ENCODE measurements around the gene DNAJB8. TPM values are rescaled to one million over a fixed set of nuclear protein-coding genes. Genes with fewer than 3 reads are reported as not detected.

DNAJB8 gene
- total RNA-seq, 1 experiment from 2014 or later, result not detected

- no peaks in the 10 kb centered on the region for H3K9me3 Mint-ChIP-seq (ENCODE audit: unreplicated experiment)
- POLR2A ChIA-PET, result interaction anchor here (0.7 kb wide), 1 partner anchor 666 kb away, joined by 3 read pairs; no protein-coding TSS in a partner anchor
- DNase-seq (ENCODE audit: unreplicated experiment), result no peak
- no peak overlapping the region for H3K4me3 Mint-ChIP-seq (ENCODE audit: unreplicated experiment)
- CTCF ChIA-PET, result interaction anchor here (0.7 kb wide), 1 partner anchor 1263 kb away, joined by 3 read pairs; no protein-coding TSS in a partner anchor
- no peaks in the 10 kb centered on the region for H3K36me3 Mint-ChIP-seq (ENCODE audit: insufficient read depth, unreplicated experiment)
- peaks cover 4% of the 10 kb centered on the region for H3K4me1 Mint-ChIP-seq (ENCODE audit: insufficient read depth, unreplicated experiment)
- intact Hi-C loops (cut with micrococcal nuclease), result no loop called here
- no peak overlapping the region for H3K27ac Mint-ChIP-seq (ENCODE audit: low read depth, unreplicated experiment)
- H3K27me3 Mint-ChIP-seq (ENCODE audit: insufficient read depth, unreplicated experiment), result peaks cover 20% of the 10 kb centered on the region
- no TSS peak for BruUV-seq (replicated peaks)
- no peak for TF ChIP-seq CTCF (IDR thresholded peaks at IDR 0.05; ENCODE audit: unreplicated experiment)
Observed at GRCh38 chr3:128483657-128484403, 17.1 kb upstream of the DNAJB8 start.

GRCh38 chr3:128482666-128483656 is 16.3 kb upstream of the DNAJB8 start:
- DNase-seq (ENCODE audit: unreplicated experiment), result no peak
- ChIA-PET POLR2A (no interaction called here), CTCF (no interaction called here)
- H3K9me3 Mint-ChIP-seq (ENCODE audit: unreplicated experiment), result no peaks in the 10 kb centered on the region
- no peaks in the 10 kb centered on the region for H3K36me3 Mint-ChIP-seq (ENCODE audit: insufficient read depth, unreplicated experiment)
- peaks cover 4% of the 10 kb centered on the region for H3K4me1 Mint-ChIP-seq (ENCODE audit: insufficient read depth, unreplicated experiment)
- H3K4me3 Mint-ChIP-seq (ENCODE audit: unreplicated experiment), result no peak overlapping the region
- TF ChIP-seq CTCF (IDR thresholded peaks at IDR 0.05; ENCODE audit: unreplicated experiment), result no peak
- H3K27ac Mint-ChIP-seq (ENCODE audit: low read depth, unreplicated experiment), result no peak overlapping the region
- no TSS peak for BruUV-seq (replicated peaks)
- intact Hi-C loops (cut with micrococcal nuclease), result no loop called here
- H3K27me3 Mint-ChIP-seq (ENCODE audit: insufficient read depth, unreplicated experiment), result peaks cover 16% of the 10 kb centered on the region

GRCh38 chr3:128482175-128482574 is 15.5 kb upstream of the DNAJB8 start:
- Mint-ChIP-seq H3K4me3 (ENCODE audit: unreplicated experiment) (no peak overlapping the region), H3K27ac (ENCODE audit: low read depth, unreplicated experiment) (no peak overlapping the region), H3K27me3 (ENCODE audit: insufficient read depth, unreplicated experiment) (peaks cover 24% of the 10 kb centered on the region), H3K4me1 (ENCODE audit: insufficient read depth, unreplicated experiment) (peaks cover 1% of the 10 kb centered on the region), H3K9me3 (ENCODE audit: unreplicated experiment) (no peaks in the 10 kb centered on the region), H3K36me3 (ENCODE audit: insufficient read depth, unreplicated experiment) (no peaks in the 10 kb centered on the region)
- ChIA-PET CTCF (no interaction called here), POLR2A (no interaction called here)
- intact Hi-C loops (cut with micrococcal nuclease), result no loop called here
- BruUV-seq (replicated peaks), result no TSS peak
- TF ChIP-seq CTCF (IDR thresholded peaks at IDR 0.05; ENCODE audit: unreplicated experiment), result no peak
- no peak for DNase-seq (ENCODE audit: unreplicated experiment)

- no peak for DNase-seq (ENCODE audit: unreplicated experiment)
- no TSS peak for BruUV-seq (replicated peaks)
- Mint-ChIP-seq H3K4me3 (ENCODE audit: unreplicated experiment) (no peak overlapping the region), H3K9me3 (ENCODE audit: unreplicated experiment) (no peaks in the 10 kb centered on the region), H3K27me3 (ENCODE audit: insufficient read depth, unreplicated experiment) (peaks cover 27% of the 10 kb centered on the region), H3K36me3 (ENCODE audit: insufficient read depth, unreplicated experiment) (no peaks in the 10 kb centered on the region), H3K27ac (ENCODE audit: low read depth, unreplicated experiment) (no peak overlapping the region), H3K4me1 (ENCODE audit: insufficient read depth, unreplicated experiment) (no peaks in the 10 kb centered on the region)
- no peak for TF ChIP-seq CTCF (IDR thresholded peaks at IDR 0.05; ENCODE audit: unreplicated experiment)
- CTCF ChIA-PET, result no interaction called here
- POLR2A ChIA-PET, result no interaction called here
- intact Hi-C loops (cut with micrococcal nuclease), result no loop called here
Observed at GRCh38 chr3:128481438-128481942, 14.8 kb upstream of the DNAJB8 start.
